GM12878 (cell line): ENCODE results near the gene SLC38A4. TPM values are rescaled to one million over a fixed set of nuclear protein-coding genes. Genes with fewer than 3 reads are reported as not detected.

ENCODE experiments used
- ATAC-seq: fragments of 200-7000 bp; cut with Tn5 transposase; 3 replicates; pipeline ENCODE4 v1.9.1; 2020; ENCODE audit warnings: mild to moderate bottlenecking, moderate library complexity
- BruUV-seq: library from RNA; stranded (reverse); fragments of 400-500 nt; replicated peaks from 2 replicates; lab custom pipeline; 2021; lab: Mats Ljungman, UMichigan
- CTCF ChIA-PET: fragments of 300-600 bp; sonication (Branson Sonifier 250); formaldehyde crosslinking; extraction: SDS; loops from one replicate; lab custom pipeline; 2021; ENCODE audit warnings: inconsistent platforms; lab: Yijun Ruan, JAX
- POLR2A ChIA-PET: fragments of 350-600 bp; formaldehyde crosslinking; extraction: SDS; loops from one replicate; lab custom pipeline; 2021; ENCODE audit warnings: inconsistent platforms; lab: Charles Lee
- RAD21 ChIA-PET: fragments of 300-600 bp; sonication (Branson Sonifier 250); formaldehyde crosslinking; loops from one replicate; lab custom pipeline; 2023; ENCODE audit warnings: antibody characterized with exemption; ENCODE audit not compliant: unreplicated experiment; lab: Charles Lee
- SMC1A ChIA-PET: fragments of 300-600 bp; sonication (Branson Sonifier 250); formaldehyde crosslinking; loops from one replicate; lab custom pipeline; 2023; ENCODE audit not compliant: unreplicated experiment, uncharacterized antibody; lab: Charles Lee
- DNase-seq: peaks from one replicate; pipeline ENCODE4 v3.0.0-alpha.2; 2011; ENCODE audit warnings: low read depth, low spot score
- FAIRE-seq: peaks from 3 replicates; lab custom pipeline; 2011; peaks lifted over from hg19 to GRCh38; lab: Jason Lieb, UNC
- H2AFZ ChIP-seq: 2 replicates; pipeline ENCODE4 v1.6.0; 2011; ENCODE audit warnings: low read depth, low read length, control low read depth; ENCODE audit not compliant: control insufficient read depth
- H3K27ac ChIP-seq: 2 replicates; pipeline ENCODE4 v1.5.1; 2011; ENCODE audit warnings: control low read depth; ENCODE audit not compliant: control insufficient read depth, insufficient read depth
- H3K27me3 ChIP-seq, 2 experiments: replicated peaks in 1 of 2; 2 replicates each; pipeline versions ENCODE4 v1.6.0 to v1.6.1; 2011; ENCODE audit warnings: low read length in 1 of 2; ENCODE audit not compliant: control insufficient read depth in 2 of 2, insufficient read depth in 2 of 2
- H3K36me3 ChIP-seq, 2 experiments: 2 replicates each; pipeline ENCODE4 v1.5.1; 2011; ENCODE audit warnings: low read length in 1 of 2; ENCODE audit not compliant: control insufficient read depth in 2 of 2, insufficient read depth in 2 of 2
- H3K4me1 ChIP-seq: 2 replicates; pipeline ENCODE4 v1.6.1; 2011; ENCODE audit warnings: mild to moderate bottlenecking, low read length, moderate library complexity, mixed read lengths; ENCODE audit not compliant: control insufficient read depth, insufficient read depth
- H3K4me2 ChIP-seq: 2 replicates; pipeline ENCODE4 v1.6.0; 2011; ENCODE audit warnings: control low read depth; ENCODE audit not compliant: control insufficient read depth, insufficient read depth
- H3K4me3 ChIP-seq: fragments of 200-600 bp; sonication (generic); 2 replicates; pipeline ENCODE4 v1.5.1; 2016
- H3K79me2 ChIP-seq: 2 replicates; pipeline ENCODE4 v1.6.0; 2011; ENCODE audit warnings: low read length; ENCODE audit not compliant: control insufficient read depth, insufficient read depth
- H3K9ac ChIP-seq: 2 replicates; pipeline ENCODE4 v1.8.0; 2011; ENCODE audit warnings: low read length, control low read depth, mixed read lengths; ENCODE audit not compliant: control insufficient read depth, insufficient read depth
- H3K9me3 ChIP-seq: replicated peaks from 3 replicates; pipeline ENCODE4 v1.5.1; 2011; ENCODE audit warnings: mild to moderate bottlenecking, low read length; ENCODE audit not compliant: control insufficient read depth, insufficient read depth
- H4K20me1 ChIP-seq: 2 replicates; pipeline ENCODE4 v1.6.0; 2011; ENCODE audit not compliant: control insufficient read depth, insufficient read depth
- ASH2L ChIP-seq: fragments of 300-600, 200-600 bp; sonication (generic); IDR thresholded peaks from 2 replicates; pipeline ENCODE4 v1.6.1; 2017; ENCODE audit warnings: low read depth, mild to moderate bottlenecking, borderline replicate concordance
- MYC ChIP-seq: IDR thresholded peaks from 2 replicates; pipeline ENCODE4 v1.6.1; 2011; ENCODE audit warnings: mild to moderate bottlenecking, low read length, moderate library complexity, inconsistent platforms; ENCODE audit not compliant: insufficient read depth, insufficient replicate concordance, insufficient read length, severe bottlenecking
- POLR2AphosphoS2 ChIP-seq: IDR thresholded peaks from 2 replicates; pipeline ENCODE4 v1.6.1; 2011; ENCODE audit warnings: low read depth, mild to moderate bottlenecking, low read length, improper control_type of control experiment, moderate library complexity
- RUNX3 ChIP-seq: IDR thresholded peaks from 2 replicates; pipeline ENCODE4 v1.6.1; 2012; ENCODE audit warnings: low read length, inconsistent platforms
- SMARCA5 ChIP-seq: fragments of 450-650 bp; IDR thresholded peaks from 2 replicates; pipeline ENCODE4 v1.6.1; 2017; ENCODE audit warnings: mild to moderate bottlenecking
- WGBS: methylation state at CpG from one replicate; pipeline ENCODE4 v1.1.6; 2016; ENCODE audit warnings: low lambda C conversion rate; ENCODE audit not compliant: insufficient replicate concordance, insufficient coverage; ENCODE audit errors: missing lambda C conversion rate; 5-methylcytosine and 5-hydroxymethylcytosine counted together
- in situ Hi-C: fragments of 300-500 bp; cut with MboI; formaldehyde crosslinking; loops from 9 replicates; pipeline ENCODE4 v1.14.3; 2018; ENCODE audit warnings: mixed read lengths
- intact Hi-C: fragments of 100-400 bp; cut with micrococcal nuclease; formaldehyde crosslinking; loops from one replicate; pipeline ENCODE4 v1.14.2; 2022; ENCODE audit not compliant: unreplicated experiment
- polyA plus RNA-seq, 11 experiments: library from polyadenylated mRNA; depleted of rRNA in 4 of 11; unstranded in 6 of 11; stranded (reverse) in 5 of 11; fragments of >200 nt; fragmentation: Nextera tagmentation in 4 of 11; fragmentation: Illumina TruSeq in 1 of 11; extraction: Ambion mirVana in 4 of 11; extraction: Trizol in 1 of 11; gene quantifications; 1 replicate in 1 of 11; 2 replicates in 10 of 11; pipeline versions ENCODE4 v1.2.1 to v1.2.3, GENCODE V29; 2011 to 2016; ENCODE audit warnings: inconsistent platforms in 2 of 11, missing spikeins in 2 of 11, low read depth in 1 of 11
- total RNA-seq, 4 experiments: library from RNA; depleted of rRNA in 3 of 4; stranded (reverse); fragments of >200 nt in 3 of 4; fragmentation: Illumina TruSeq in 1 of 4; extraction: Trizol in 1 of 4; gene quantifications; 2 replicates each; pipeline versions ENCODE4 v1.2.1 to v1.2.3, GENCODE V29; 2013 to 2021

SLC38A4 gene
- total and polyA plus RNA-seq, 10 of the 15 experiments (the other 5 are each of a cell fraction or from before 2014, with no cell fraction given): 0.04 to 0.52 (median 0.13) TPM; not detected in 2

DNA sequence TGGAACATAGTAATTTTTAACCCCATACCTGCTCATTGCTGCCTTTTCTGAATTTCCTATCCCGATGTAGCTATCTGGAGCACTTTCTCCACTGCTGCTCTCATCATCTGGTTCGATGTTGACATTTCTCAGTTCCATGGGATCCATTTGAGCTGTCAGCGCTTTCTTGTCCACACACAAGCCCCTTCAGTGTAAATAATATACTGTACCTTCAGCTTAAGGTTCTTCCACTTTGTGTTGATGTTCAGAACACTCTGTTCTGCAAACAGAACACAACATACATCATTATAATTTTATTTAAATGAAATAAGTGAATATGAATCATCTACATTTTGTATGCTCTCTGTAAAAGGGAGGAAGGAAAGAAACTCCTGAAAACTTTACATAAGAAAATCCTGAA is 32.9 kb downstream of the SLC38A4 start:
- no peak overlapping the region for H3K27ac ChIP-seq
- ChIA-PET SMC1A (interaction anchor here (0.7 kb wide), 1 partner anchor 667 kb away, joined by 3 read pairs; no protein-coding TSS in a partner anchor), CTCF (no interaction called here), RAD21 (no interaction called here), POLR2A (no interaction called here)
- H3K9me3 ChIP-seq: no peaks in the 10 kb centered on the region; the same call in 2 of the 3 replicates
- ATAC-seq: no peak
- H3K79me2 ChIP-seq: no peaks in the 10 kb centered on the region
- peaks cover 23% of the 10 kb centered on the region for H3K4me1 ChIP-seq
- no peaks in the 10 kb centered on the region for H4K20me1 ChIP-seq
- H3K4me2 ChIP-seq: no peak overlapping the region
- intact Hi-C loops (no loop called here), in situ Hi-C loops (no loop called here)
- H3K36me3 ChIP-seq: no peaks in the 10 kb centered on the region
- 32% methylated on average over 3 of the region's 3 CpGs for WGBS
- BruUV-seq: no TSS peak
- FAIRE-seq: no peak
- no peak overlapping the region for H3K9ac ChIP-seq
- no peaks in the 10 kb centered on the region; a peak in 1 of 4 replicates for H3K27me3 ChIP-seq
- H2AFZ ChIP-seq: no peak overlapping the region
- DNase-seq: no peak
- TF ChIP-seq ASH2L: no peak
- no peak overlapping the region for H3K4me3 ChIP-seq

- Histone ChIP-seq H3K27ac (no peak overlapping the region; the same call in 1 of the 2 replicates), H3K9ac (no peak overlapping the region; the same call in 1 of the 2 replicates), H3K9me3 (no peaks in the 10 kb centered on the region; the same call in 2 of the 3 replicates), H2AFZ (no peak overlapping the region; the same call in 1 of the 2 replicates), H3K27me3 (no peaks in the 10 kb centered on the region), H3K79me2 (no peaks in the 10 kb centered on the region), H3K4me3 (no peak overlapping the region), H4K20me1 (no peaks in the 10 kb centered on the region), H3K36me3 (no peaks in the 10 kb centered on the region), H3K4me1 (peaks cover 23% of the 10 kb centered on the region), H3K4me2 (peak overlapping the region; percentile 66)
- ChIA-PET RAD21 (no interaction called here), CTCF (no interaction called here), SMC1A (interaction anchor here (1.1 to 2.0 kb wide), 2 partner anchors 15 to 230 kb away, joined by 3 to 4 read pairs; no protein-coding TSS in a partner anchor), POLR2A (no interaction called here)
- intact Hi-C loops: no loop called here
- no TSS peak for BruUV-seq
- FAIRE-seq: peak; percentile 18
- ATAC-seq: no peak; the same call in 2 of the 3 replicates
- in situ Hi-C loops: no loop called here
- no peak for DNase-seq
- TF ChIP-seq RUNX3 (peak; percentile 67), SMARCA5 (no peak), POLR2AphosphoS2 (no peak), MYC (no peak)
- 0% methylated on average over 1 of the region's 1 CpG for WGBS
Observed at GRCh38 chr12:46790066-46790465, 35.7 kb downstream of the SLC38A4 start.
